Lower leg skin (tissue), 4 donors: ENCODE results near the gene SVEP1. TPM values are rescaled to one million over a fixed set of nuclear protein-coding genes. Genes with fewer than 3 reads are reported as not detected.

Experiments
- DNase-seq, 2 donors: peaks; one replicate each; pipeline ENCODE4 v3.0.0-alpha.2; 2019; ENCODE audit warnings: low spot score in 2 of 2
- H3K4me3 ChIP-seq: fragments of 200-600 bp; sonication (generic); 2 replicates; pipeline ENCODE4 v1.5.1; 2017; ENCODE audit warnings: mild to moderate bottlenecking, low read depth; ENCODE audit not compliant: poor library complexity, severe bottlenecking
- POLR2A ChIP-seq, 2 donors: fragments of 450-650 bp; IDR thresholded peaks; one replicate each; pipeline ENCODE4 v1.6.1; 2016 to 2017; ENCODE audit warnings: antibody characterized with exemption in 2 of 2, mild to moderate bottlenecking in 1 of 2, moderate library complexity in 1 of 2
- WGBS, 2 donors: methylation state at CpG; one replicate each; pipeline ENCODE4 v1.1.5; 2018; 5-methylcytosine and 5-hydroxymethylcytosine counted together
- intact Hi-C: fragments of 100-400 bp; cut with DNase I; formaldehyde crosslinking; loops from one replicate; pipeline ENCODE4 v1.15.0; 2023; ENCODE audit warnings: low total_unique reads
- total RNA-seq, 4 donors: library from RNA; depleted of rRNA; stranded (reverse); fragments of >200 nt; gene quantifications; one replicate each; pipeline ENCODE4 v1.1.0, GENCODE V29; 2016
- TF ChIP-seq, protein P1 (sequence below), 3 donors: fragments of 450-650 bp; IDR thresholded peaks; one replicate each; pipeline ENCODE4 v1.5.1; 2016; ENCODE audit warnings: antibody characterized with exemption in 3 of 3, mild to moderate bottlenecking in 3 of 3, moderate library complexity in 2 of 3

Gene SVEP1
- total RNA-seq, 4 donors from 2014 or later: 11.1 to 39.0 (median 14.7) TPM

DNA sequence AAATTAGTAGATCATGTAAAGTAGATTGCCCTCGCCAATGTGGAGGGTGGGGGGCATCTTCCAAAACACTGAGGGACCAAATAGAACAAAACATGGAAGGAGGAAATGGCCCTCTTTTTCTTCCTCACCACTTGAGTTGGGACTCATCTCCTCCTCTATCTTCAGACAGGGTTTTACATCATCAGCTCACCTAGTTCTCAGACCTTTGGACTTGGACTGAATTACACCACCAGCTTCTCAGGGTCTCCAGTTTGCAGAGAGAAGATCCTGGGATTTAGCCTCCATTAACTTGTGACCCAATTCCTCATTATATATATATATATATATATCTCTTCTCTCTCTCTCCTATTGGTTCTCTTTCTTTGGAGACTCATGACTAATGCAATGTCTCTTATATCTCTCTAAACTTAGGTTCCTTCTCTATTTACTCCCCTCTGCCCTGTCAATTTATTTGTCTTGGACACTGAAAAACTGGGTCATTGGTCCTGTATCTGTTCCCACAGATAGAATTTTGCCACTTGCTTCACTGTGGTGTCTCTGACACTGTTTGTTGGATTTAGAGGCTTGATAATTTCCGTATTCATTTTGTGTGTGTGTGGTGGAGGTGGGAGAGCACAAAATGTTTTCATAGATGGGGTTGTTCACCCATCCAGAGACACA lies 187.6 kb downstream of the SVEP1 start:
- intact Hi-C loops: no loop called here
- no peak for TF ChIP-seq POLR2A (IDR thresholded peaks at IDR 0.05)
- TF ChIP-seq, protein P1, sequence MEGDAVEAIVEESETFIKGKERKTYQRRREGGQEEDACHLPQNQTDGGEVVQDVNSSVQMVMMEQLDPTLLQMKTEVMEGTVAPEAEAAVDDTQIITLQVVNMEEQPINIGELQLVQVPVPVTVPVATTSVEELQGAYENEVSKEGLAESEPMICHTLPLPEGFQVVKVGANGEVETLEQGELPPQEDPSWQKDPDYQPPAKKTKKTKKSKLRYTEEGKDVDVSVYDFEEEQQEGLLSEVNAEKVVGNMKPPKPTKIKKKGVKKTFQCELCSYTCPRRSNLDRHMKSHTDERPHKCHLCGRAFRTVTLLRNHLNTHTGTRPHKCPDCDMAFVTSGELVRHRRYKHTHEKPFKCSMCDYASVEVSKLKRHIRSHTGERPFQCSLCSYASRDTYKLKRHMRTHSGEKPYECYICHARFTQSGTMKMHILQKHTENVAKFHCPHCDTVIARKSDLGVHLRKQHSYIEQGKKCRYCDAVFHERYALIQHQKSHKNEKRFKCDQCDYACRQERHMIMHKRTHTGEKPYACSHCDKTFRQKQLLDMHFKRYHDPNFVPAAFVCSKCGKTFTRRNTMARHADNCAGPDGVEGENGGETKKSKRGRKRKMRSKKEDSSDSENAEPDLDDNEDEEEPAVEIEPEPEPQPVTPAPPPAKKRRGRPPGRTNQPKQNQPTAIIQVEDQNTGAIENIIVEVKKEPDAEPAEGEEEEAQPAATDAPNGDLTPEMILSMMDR (IDR thresholded peaks at IDR 0.05): no peak
- no peak for DNase-seq
- 86 to 96% methylated on average over 2 of the region's 2 CpGs for WGBS, 2 donors
- no peak overlapping the region for H3K4me3 ChIP-seq

DNA sequence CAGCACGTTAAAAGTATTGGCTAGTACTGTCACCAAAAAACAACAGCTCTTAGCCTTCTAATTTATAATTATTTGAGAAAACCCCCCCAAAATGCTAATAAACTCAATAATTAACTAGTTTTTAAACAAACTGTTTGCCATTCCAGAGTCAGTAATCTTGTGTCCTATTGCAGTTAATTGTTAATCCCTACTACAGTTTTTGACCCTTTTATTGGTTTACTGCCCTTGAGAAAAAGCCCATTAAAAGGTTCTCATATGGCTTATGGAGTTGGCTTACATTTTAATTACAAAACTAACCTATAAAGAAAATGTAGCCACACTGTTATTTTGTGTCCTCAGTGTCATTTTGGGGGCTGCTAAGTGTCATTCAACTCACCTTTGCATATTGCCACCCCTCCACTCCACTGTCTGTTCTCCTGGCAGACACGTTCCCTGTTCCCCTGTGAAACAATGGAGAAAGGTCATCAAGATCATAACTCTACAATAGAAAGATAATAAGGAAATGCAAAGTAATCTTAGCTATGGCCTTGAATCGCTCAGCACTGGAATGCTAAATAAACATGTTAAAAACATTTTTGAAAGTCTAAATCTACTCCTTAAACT lies 190.3 kb downstream of the SVEP1 start:
- H3K4me3 ChIP-seq: no peak overlapping the region
- TF ChIP-seq, protein P1 (IDR thresholded peaks at IDR 0.05): no peak
- no peak for TF ChIP-seq POLR2A (IDR thresholded peaks at IDR 0.05)
- WGBS, 2 donors: 85 to 90% methylated on average over 3 of the region's 3 CpGs
- DNase-seq: no peak
- intact Hi-C loops: no loop called here

DNA sequence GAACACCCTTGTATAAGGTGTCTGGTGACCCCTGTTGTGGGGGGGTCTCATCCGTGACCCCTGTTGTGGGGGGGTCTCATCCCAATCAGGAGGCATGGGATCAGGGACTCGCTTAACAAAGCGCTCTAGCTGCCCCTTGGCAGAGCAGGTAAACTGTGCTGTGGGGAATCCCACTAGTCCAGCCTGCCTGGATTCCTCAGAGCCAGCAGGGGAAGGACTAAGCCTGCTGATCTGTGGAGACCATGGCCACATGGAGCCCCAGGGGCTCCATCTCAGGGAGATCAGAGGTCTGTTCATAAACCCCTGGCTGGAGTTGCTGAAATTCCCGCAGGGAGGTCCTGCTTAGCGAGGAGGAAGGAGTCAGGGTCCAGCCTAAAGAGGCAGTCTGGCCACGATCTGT lies 196.1 kb downstream of the SVEP1 start:
- intact Hi-C loops: no loop called here
- no peak overlapping the region for H3K4me3 ChIP-seq
- TF ChIP-seq, protein P1 (IDR thresholded peaks at IDR 0.05): no peak
- TF ChIP-seq POLR2A (IDR thresholded peaks at IDR 0.05): no peak
- no peak for DNase-seq
- 90 to 96% methylated on average over 4 to 6 of the region's 6 CpGs for WGBS, 2 donors

DNA sequence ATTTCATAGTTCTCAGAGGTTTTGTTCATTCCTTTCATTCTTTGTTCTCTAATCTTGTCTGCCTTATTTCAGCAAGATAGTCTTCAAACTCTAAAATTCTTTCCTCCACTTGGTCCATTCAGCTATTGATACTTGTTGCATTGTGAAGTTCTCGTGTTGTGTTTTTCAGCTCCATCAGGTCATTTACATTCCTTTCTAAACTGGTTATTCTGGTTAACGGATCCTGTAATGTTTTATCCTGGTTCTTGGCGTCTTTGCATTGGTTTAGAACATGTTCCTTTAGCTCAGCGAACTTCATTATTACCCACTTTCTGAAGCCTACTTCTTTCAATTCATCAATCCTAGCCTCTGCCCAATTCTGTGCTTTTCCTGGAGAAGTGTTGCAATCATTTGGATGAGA lies 196.8 kb downstream of the SVEP1 start:
- intact Hi-C loops: no loop called here
- TF ChIP-seq, protein P1 (IDR thresholded peaks at IDR 0.05): no peak
- no peak for TF ChIP-seq POLR2A (IDR thresholded peaks at IDR 0.05)
- H3K4me3 ChIP-seq: no peak overlapping the region
- DNase-seq: no peak
- 53 to 59% methylated on average over 4 of the region's 4 CpGs for WGBS, 2 donors

DNA sequence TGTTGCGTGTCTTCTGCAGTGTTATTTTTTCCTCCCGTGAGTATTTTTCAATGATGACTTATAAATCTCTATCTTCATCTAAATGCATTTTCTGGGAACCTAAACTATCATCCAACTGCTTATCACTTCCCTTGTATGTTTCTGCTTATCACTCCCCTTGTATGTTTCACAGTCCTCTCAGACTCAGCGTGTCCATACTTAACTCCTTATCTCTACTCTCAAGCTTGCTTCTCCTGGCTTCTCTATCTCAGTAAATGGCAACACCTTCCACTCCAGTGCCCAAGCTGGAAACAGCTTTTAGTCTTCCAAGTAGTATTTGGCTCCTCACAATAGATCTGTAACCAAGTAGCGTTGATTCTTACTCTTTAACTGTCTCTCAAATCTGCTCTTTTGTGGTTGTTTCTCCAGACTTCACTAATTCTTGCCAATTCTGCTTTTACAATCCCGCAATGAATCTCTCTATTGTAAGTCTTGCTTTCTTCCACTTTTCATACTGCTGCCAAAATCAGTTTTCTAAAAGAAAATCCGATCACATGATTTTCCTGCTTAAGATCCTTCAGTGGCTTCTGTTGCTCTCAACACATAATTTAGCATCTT lies 208.0 kb downstream of the SVEP1 start:
- 63 to 72% methylated on average over 6 of the region's 6 CpGs for WGBS, 2 donors
- H3K4me3 ChIP-seq: no peak overlapping the region
- intact Hi-C loops: no loop called here
- TF ChIP-seq POLR2A (IDR thresholded peaks at IDR 0.05): no peak
- DNase-seq: no peak

DNA sequence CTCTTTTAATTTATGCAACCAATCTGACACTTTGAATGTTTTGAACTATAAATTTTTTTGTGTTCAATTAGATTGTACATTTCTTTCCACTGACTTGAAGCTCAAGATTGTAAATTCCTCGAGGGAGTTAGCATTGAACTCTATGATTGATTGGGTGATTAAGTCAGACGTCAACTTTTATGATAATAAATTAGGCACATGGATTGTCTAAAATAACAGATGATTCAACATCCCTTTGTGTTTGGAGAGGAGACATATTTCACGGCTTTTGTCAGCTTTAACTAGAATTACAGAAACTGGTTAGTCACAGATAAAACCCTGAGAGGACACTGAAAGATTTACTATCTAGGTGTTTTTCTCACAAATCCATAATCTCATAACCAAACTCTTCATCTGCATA lies 209.2 kb downstream of the SVEP1 start:
- intact Hi-C loops: no loop called here
- TF ChIP-seq, protein P1 (IDR thresholded peaks at IDR 0.05): no peak
- no peak for TF ChIP-seq POLR2A (IDR thresholded peaks at IDR 0.05)
- DNase-seq: no peak
- no peak overlapping the region for H3K4me3 ChIP-seq
- 22 to 26% methylated on average over 3 of the region's 3 CpGs for WGBS, 2 donors
